GM12801 (cell line): Measurements from ENCODE around the gene MED27.

Experiments
- CTCF ChIP-seq: IDR thresholded peaks from one replicate; pipeline ENCODE4 v1.5.1; 2011; ENCODE audit warnings: control low read depth; ENCODE audit not compliant: insufficient read length; ENCODE audit errors: extremely low read depth

MED27 gene

GRCh38 chr9:131992906-131993657 lies 86.6 kb downstream of the MED27 start:
- TF ChIP-seq CTCF: no peak

GRCh38 chr9:131987232-131987631 lies 92.4 kb downstream of the MED27 start:
- TF ChIP-seq CTCF: no peak

GRCh38 chr9:131986576-131986975 lies 93.1 kb downstream of the MED27 start:
- TF ChIP-seq CTCF: no peak

- no peak for TF ChIP-seq CTCF
Measured at GRCh38 chr9:131986089-131986488, 93.6 kb downstream of the MED27 start.

- no peak for TF ChIP-seq CTCF
Measured at GRCh38 chr9:131984564-131984963, 95.1 kb downstream of the MED27 start.

- TF ChIP-seq CTCF: no peak
Measured at GRCh38 chr9:131982671-131983239, 96.9 kb downstream of the MED27 start.

- TF ChIP-seq CTCF: no peak
Measured at GRCh38 chr9:131982102-131982501, 97.6 kb downstream of the MED27 start.
